ENCODE results near the gene SUFU.
A peak's percentile ranks its signal among the peaks of the same experiment; 100 is the strongest.
"Not testable (repeated sequence)": the region's sequence is repeated elsewhere in the genome, so short reads cannot be mapped to it uniquely, and the experiment has no call there.

SUFU gene

GRCh38 chr10:102515724-102516123 is 12.0 kb downstream of the SUFU start:
- DNase-seq = no peak
- peaks cover 22 to 31% of the 10 kb centered on the region in 2 donors for H3K36me3 Mint-ChIP-seq

GRCh38 chr10:102517553-102517952 is 13.8 kb downstream of the SUFU start:
- no peaks in the 10 kb centered on the region for H3K27me3 Mint-ChIP-seq

More at GRCh38 chr10:102515724-102516123, 12.0 kb downstream of the SUFU start:
- H3K27ac Mint-ChIP-seq = no peak overlapping the region
- H3K4me1 Mint-ChIP-seq = peaks cover 10 to 13% of the 10 kb centered on the region in 2 donors
- no peak for ATAC-seq (replicated peaks)
- no peaks in the 10 kb centered on the region for H3K27me3 Mint-ChIP-seq
- H3K4me3 Mint-ChIP-seq = no peak overlapping the region
- no peaks in the 10 kb centered on the region for H3K9me3 Mint-ChIP-seq

DNA sequence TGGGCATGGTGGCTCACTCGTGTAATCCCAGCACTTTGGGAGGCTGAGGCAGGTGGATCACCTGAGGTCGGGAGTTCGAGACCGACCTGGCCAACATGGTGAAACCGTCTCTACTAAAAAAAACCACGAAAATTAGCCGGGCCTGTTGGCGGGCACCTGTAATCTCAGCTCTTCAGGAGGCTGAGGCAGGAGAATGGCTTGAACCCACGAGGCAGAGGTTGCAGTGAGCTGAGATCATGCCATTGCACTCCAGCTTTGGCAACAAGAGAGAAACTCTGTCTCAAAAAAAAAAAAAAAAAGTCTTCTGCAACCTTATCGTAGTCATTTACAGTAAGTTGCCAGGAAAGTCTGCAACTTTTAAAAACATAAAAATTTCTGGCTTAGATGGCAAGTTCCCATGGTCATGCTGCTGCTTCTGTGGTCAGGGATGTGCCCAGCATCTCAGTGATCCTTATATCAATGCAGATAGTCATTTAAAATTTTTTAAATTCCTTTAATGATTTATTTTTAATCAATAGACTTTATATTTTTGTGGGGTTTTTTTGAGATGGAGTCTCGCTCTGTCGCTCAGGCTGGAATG is 15.6 kb downstream of the SUFU start:
- no peak for ATAC-seq (replicated peaks)
- H3K36me3 Mint-ChIP-seq = peaks cover 14 to 28% of the 10 kb centered on the region in 2 donors

More at GRCh38 chr10:102517553-102517952, 13.8 kb downstream of the SUFU start:
- peaks cover 19 to 31% of the 10 kb centered on the region in 2 donors for H3K36me3 Mint-ChIP-seq
- peaks cover 0 to 1% of the 10 kb centered on the region in 2 donors for H3K4me1 Mint-ChIP-seq
- DNase-seq = no peak
- ATAC-seq (replicated peaks) = no peak
- H3K4me3 Mint-ChIP-seq = no peak overlapping the region
- H3K9me3 Mint-ChIP-seq = no peaks in the 10 kb centered on the region
- H3K27ac Mint-ChIP-seq = no peak overlapping the region

GRCh38 chr10:102522874-102523249 is 19.1 kb downstream of the SUFU start:
- Mint-ChIP-seq H3K9me3 (no peaks in the 10 kb centered on the region), H3K27ac (no peak overlapping the region), H3K36me3 (peaks cover 11 to 34% of the 10 kb centered on the region in 2 donors), H3K27me3 (no peaks in the 10 kb centered on the region), H3K4me1 (peaks cover 3 to 5% of the 10 kb centered on the region in 2 donors), H3K4me3 (no peak overlapping the region)
- ATAC-seq (replicated peaks) (no peak), DNase-seq (no peak)

More for the DNA sequence above, 15.6 kb downstream of the SUFU start:
- DNase-seq = no peak
- peaks cover 0 to 1% of the 10 kb centered on the region in 2 donors for H3K4me1 Mint-ChIP-seq
- no peaks in the 10 kb centered on the region for H3K9me3 Mint-ChIP-seq
- H3K27me3 Mint-ChIP-seq = no peaks in the 10 kb centered on the region
- no peak overlapping the region for H3K4me3 Mint-ChIP-seq
- no peak overlapping the region for H3K27ac Mint-ChIP-seq

GRCh38 chr10:102523250-102524029 is 19.7 kb downstream of the SUFU start:
- no peaks in the 10 kb centered on the region for H3K27me3 Mint-ChIP-seq
- DNase-seq (no peak), ATAC-seq (replicated peaks) (peak in 1 of 2 donors; percentile 23)
- peaks cover 10 to 34% of the 10 kb centered on the region in 2 donors for H3K36me3 Mint-ChIP-seq
- no peak overlapping the region for H3K4me3 Mint-ChIP-seq
- peaks cover 4 to 5% of the 10 kb centered on the region in 2 donors for H3K4me1 Mint-ChIP-seq
- no peak overlapping the region for H3K27ac Mint-ChIP-seq
- H3K9me3 Mint-ChIP-seq = no peaks in the 10 kb centered on the region

GRCh38 chr10:102524746-102525145 is 21.0 kb downstream of the SUFU start:
- H3K27ac Mint-ChIP-seq = no peak overlapping the region
- DNase-seq (no peak), ATAC-seq (replicated peaks) (no peak)
- peaks cover 4 to 5% of the 10 kb centered on the region in 2 donors for H3K4me1 Mint-ChIP-seq
- H3K9me3 Mint-ChIP-seq = no peaks in the 10 kb centered on the region
- no peak overlapping the region for H3K4me3 Mint-ChIP-seq
- H3K27me3 Mint-ChIP-seq = no peaks in the 10 kb centered on the region
- H3K36me3 Mint-ChIP-seq = peaks cover 10 to 40% of the 10 kb centered on the region in 2 donors

DNA sequence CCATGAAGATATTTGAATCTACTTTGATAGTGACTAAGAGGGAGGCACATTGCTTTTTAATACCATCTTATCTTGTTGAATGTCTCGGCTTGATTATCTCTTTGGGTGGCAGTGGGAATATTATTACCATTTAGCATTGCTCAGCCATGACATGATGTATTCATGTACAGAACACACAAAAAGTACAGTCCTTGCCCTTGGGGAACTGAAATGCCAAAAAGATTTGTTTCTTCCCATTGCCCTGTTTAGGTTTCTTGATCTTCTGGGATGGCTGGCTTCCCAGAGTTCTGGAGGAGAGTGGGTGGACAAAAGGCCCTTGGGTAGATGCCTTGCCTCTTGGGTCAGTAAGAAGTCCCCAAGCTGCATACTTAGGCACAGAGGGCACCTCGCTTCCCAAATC is 23.8 kb downstream of the SUFU start:
- no peak for ATAC-seq (replicated peaks)
- no peak overlapping the region for H3K4me3 Mint-ChIP-seq
- H3K4me1 Mint-ChIP-seq = peaks cover 10 to 11% of the 10 kb centered on the region in 2 donors
- no peaks in the 10 kb centered on the region for H3K9me3 Mint-ChIP-seq
- H3K27me3 Mint-ChIP-seq = no peaks in the 10 kb centered on the region
- peaks cover 6 to 28% of the 10 kb centered on the region in 2 donors for H3K36me3 Mint-ChIP-seq
- DNase-seq = no peak
- H3K27ac Mint-ChIP-seq = no peak overlapping the region

DNA sequence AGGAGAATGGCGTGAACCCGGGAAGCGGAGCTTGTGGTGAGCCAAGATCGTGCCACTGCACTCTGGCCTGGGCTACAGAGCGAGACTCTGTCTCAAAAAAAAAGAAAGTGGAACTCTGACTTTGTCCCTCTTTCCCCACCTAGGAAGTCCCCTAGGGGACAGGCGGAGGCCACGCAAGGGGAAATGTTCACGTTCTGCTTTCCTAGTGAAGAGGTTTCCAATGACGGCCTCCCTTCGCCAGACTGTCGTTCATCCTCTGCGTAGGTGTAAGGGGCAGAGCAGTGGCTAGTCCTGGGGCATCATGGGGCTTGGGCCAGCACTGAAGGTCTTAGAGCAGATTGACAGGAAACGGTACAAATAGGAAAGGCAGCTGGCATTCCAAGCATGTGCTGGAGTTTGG is 30.6 kb downstream of the SUFU start:
- H3K9me3 Mint-ChIP-seq = no peaks in the 10 kb centered on the region
- H3K27me3 Mint-ChIP-seq = no peaks in the 10 kb centered on the region
- DNase-seq = no peak
- peaks cover 9 to 21% of the 10 kb centered on the region in 2 donors for H3K36me3 Mint-ChIP-seq
- ATAC-seq (replicated peaks) = no peak
- peaks cover 28 to 34% of the 10 kb centered on the region in 2 donors for H3K4me1 Mint-ChIP-seq
- no peak overlapping the region for H3K27ac Mint-ChIP-seq
- H3K4me3 Mint-ChIP-seq = no peak overlapping the region

- not testable (repeated sequence) for DNase-seq; H3K4me3 Mint-ChIP-seq; H3K27me3 Mint-ChIP-seq; H3K9me3 Mint-ChIP-seq; ATAC-seq (replicated peaks)
- Mint-ChIP-seq H3K27ac (peak overlapping the region; percentile 52), H3K36me3 (peaks cover 9 to 18% of the 10 kb centered on the region in 2 donors), H3K4me1 (peaks cover 28 to 36% of the 10 kb centered on the region in 2 donors)
Measured at GRCh38 chr10:102534966-102535365, 31.2 kb downstream of the SUFU start.

- no peak overlapping the region for H3K4me3 Mint-ChIP-seq
- H3K9me3 Mint-ChIP-seq = no peaks in the 10 kb centered on the region
- peaks cover 32 to 41% of the 10 kb centered on the region in 2 donors for H3K4me1 Mint-ChIP-seq
- H3K27ac Mint-ChIP-seq = no peak overlapping the region
- no peaks in the 10 kb centered on the region for H3K27me3 Mint-ChIP-seq
- H3K36me3 Mint-ChIP-seq = peaks cover 9 to 18% of the 10 kb centered on the region in 2 donors
- DNase-seq (no peak), ATAC-seq (replicated peaks) (no peak)
Measured at GRCh38 chr10:102535481-102536147, 31.8 kb downstream of the SUFU start.

- DNase-seq (no peak), ATAC-seq (replicated peaks) (peak; percentile 78 to 81)
- Mint-ChIP-seq H3K27me3 (no peaks in the 10 kb centered on the region), H3K9me3 (no peaks in the 10 kb centered on the region), H3K36me3 (peaks cover 9 to 18% of the 10 kb centered on the region in 2 donors), H3K4me3 (peak overlapping the region in 1 of 2 donors; percentile 1), H3K4me1 (peaks cover 27 to 35% of the 10 kb centered on the region in 2 donors), H3K27ac (no peak overlapping the region)
Measured at GRCh38 chr10:102537367-102537766, 33.6 kb downstream of the SUFU start.

DNA sequence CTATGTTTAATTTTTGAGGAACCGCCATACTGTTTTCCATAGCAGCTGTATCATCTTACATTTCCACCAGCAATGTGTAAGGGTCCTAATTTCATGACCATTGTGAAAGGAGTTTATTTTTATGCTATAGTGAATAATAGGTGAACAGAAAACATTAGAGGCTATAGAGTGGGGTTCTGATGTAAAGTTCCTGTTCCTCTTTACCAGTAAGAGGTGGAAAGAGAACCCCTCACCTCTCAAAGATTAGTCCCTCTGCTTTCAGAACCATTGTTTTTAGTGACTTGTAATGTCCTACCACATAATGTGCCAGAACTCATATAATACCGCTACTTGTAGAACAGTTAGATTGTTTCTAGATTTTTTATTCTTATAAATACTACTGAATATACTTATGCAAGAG is 34.2 kb downstream of the SUFU start:
- Mint-ChIP-seq H3K9me3 (no peaks in the 10 kb centered on the region), H3K36me3 (peaks cover 9 to 20% of the 10 kb centered on the region in 2 donors), H3K4me1 (peaks cover 29 to 40% of the 10 kb centered on the region in 2 donors), H3K4me3 (no peak overlapping the region), H3K27ac (no peak overlapping the region), H3K27me3 (no peaks in the 10 kb centered on the region)
- ATAC-seq (replicated peaks) (peak; percentile 62 to 66), DNase-seq (no peak)

DNA sequence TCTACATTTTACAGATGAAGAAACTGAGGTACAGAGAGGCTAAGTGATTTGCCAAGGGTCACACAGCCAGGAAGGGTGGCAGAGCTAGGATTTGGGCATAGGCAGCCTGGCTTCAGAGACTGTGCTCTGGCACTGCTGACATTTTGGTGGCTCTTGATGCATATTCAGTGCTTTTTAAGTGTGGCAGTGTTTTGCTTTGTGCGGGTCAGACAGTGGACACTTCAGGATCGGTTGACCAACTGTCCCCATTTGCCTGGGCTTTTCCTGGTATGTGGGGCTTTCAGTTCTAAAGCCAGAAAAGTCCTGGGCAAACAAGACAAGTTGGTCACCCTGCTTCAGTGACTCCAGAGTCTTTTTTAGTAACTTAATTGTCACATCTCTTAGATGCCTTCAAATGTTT is 35.0 kb downstream of the SUFU start:
- H3K36me3 Mint-ChIP-seq = peaks cover 9 to 17% of the 10 kb centered on the region in 2 donors
- no peak for DNase-seq
- H3K27ac Mint-ChIP-seq = no peak overlapping the region
- no peak for ATAC-seq (replicated peaks)
- peaks cover 26 to 41% of the 10 kb centered on the region in 2 donors for H3K4me1 Mint-ChIP-seq
- H3K27me3 Mint-ChIP-seq = no peaks in the 10 kb centered on the region
- H3K4me3 Mint-ChIP-seq = no peak overlapping the region
- H3K9me3 Mint-ChIP-seq = no peaks in the 10 kb centered on the region

GRCh38 chr10:102540023-102540422 is 36.3 kb downstream of the SUFU start:
- H3K27ac Mint-ChIP-seq = peak overlapping the region; percentile 6
- DNase-seq (peak; percentile 4), ATAC-seq (replicated peaks) (peak; percentile 83 to 84)
- H3K4me3 Mint-ChIP-seq = no peak overlapping the region
- peaks cover 3 to 15% of the 10 kb centered on the region in 2 donors for H3K36me3 Mint-ChIP-seq
- no peaks in the 10 kb centered on the region for H3K27me3 Mint-ChIP-seq
- H3K4me1 Mint-ChIP-seq = peaks cover 22 to 34% of the 10 kb centered on the region in 2 donors
- H3K9me3 Mint-ChIP-seq = no peaks in the 10 kb centered on the region
